Ovary (tissue), 9 donors: ENCODE data around the gene MMD. TPM values are rescaled to one million over a fixed set of nuclear protein-coding genes. Genes with fewer than 3 reads are reported as not detected.

Source experiments
- DNase-seq, 5 donors: peaks; one replicate each; pipeline ENCODE4 v3.0.0-alpha.2; 2019 to 2020
- H3K27ac ChIP-seq, 2 donors: fragments of 200-600 bp; one replicate each; pipeline versions ENCODE4 v1.5.1 to v1.8.0; 2019 to 2022
- H3K27me3 ChIP-seq: fragments of 200-600 bp; one replicate; pipeline ENCODE4 v1.8.0; 2022
- H3K36me3 ChIP-seq: fragments of 200-600 bp; sonication (generic); one replicate; pipeline ENCODE4 v1.5.1; 2019
- H3K4me1 ChIP-seq: one replicate; pipeline ENCODE4 v1.8.1; 2013; ENCODE audit warnings: mild to moderate bottlenecking, moderate library complexity; ENCODE audit not compliant: insufficient read depth
- H3K4me3 ChIP-seq: fragments of 200-600 bp; sonication (generic); one replicate; pipeline ENCODE4 v1.5.1; 2017
- H3K9me3 ChIP-seq, 2 donors: fragments of 200-600 bp in 1 of 2; sonication (generic) in 1 of 2; one replicate each; pipeline versions ENCODE4 v1.5.1 to v1.8.1; 2013 to 2019; ENCODE audit warnings: mild to moderate bottlenecking in 1 of 2, moderate library complexity in 1 of 2
- CTCF ChIP-seq, 3 donors: fragments of 450-650 bp in 2 of 3; fragments of 200-600 bp in 1 of 3; IDR thresholded peaks; one replicate each; pipeline versions ENCODE4 v1.5.1 to v1.8.0; 2016 to 2022; ENCODE audit warnings: antibody characterized with exemption in 3 of 3, mild to moderate bottlenecking in 1 of 3
- EP300 ChIP-seq: sonication (generic); formaldehyde crosslinking; IDR thresholded peaks from one replicate; pipeline ENCODE4 v1.6.1; 2017; ENCODE audit warnings: antibody characterized with exemption
- POLR2A ChIP-seq: fragments of 450-650 bp; IDR thresholded peaks from one replicate; pipeline ENCODE4 v1.6.1; 2017; ENCODE audit warnings: antibody characterized with exemption, mild to moderate bottlenecking, moderate library complexity
- WGBS, 3 donors: extraction: QIAGEN DNeasy Blood & Tissue Kit in 1 of 3; methylation state at CpG; one replicate each; pipeline versions ENCODE4 v1.1.5 to v1.1.7; 2013 to 2017; 5-methylcytosine and 5-hydroxymethylcytosine counted together
- intact Hi-C, 4 donors: fragments of 100-400 bp; cut with DNase I; formaldehyde crosslinking; loops; one replicate each; pipeline versions ENCODE4 v1.11.0 to v1.15.1; 2022 to 2023
- polyA plus RNA-seq, 2 donors: library from polyadenylated mRNA; stranded (reverse); fragments of 200-250 nt in 1 of 2; fragments of 350-450 nt in 1 of 2; fragmentation: Illumina TruSeq in 1 of 2; extraction: RNeasy Lipid Tissue Mini Kit (QIAGEN cat#74804) in 1 of 2; gene quantifications; one replicate each; pipeline ENCODE4 v1.2.3, GENCODE V29; 2013 to 2014
- total RNA-seq, 7 donors: library from RNA; depleted of rRNA in 2 of 7; stranded (reverse); fragments of >200 nt in 2 of 7; fragmentation: NEBNext Ultra II Directional in 3 of 7; extraction: Animal tissue kit (Norgen Biotek cat#: 25700) in 3 of 7; gene quantifications; one replicate each; pipeline versions ENCODE4 v1.1.0 to v1.2.4, GENCODE V29; 2016 to 2023
- donor health status: DM: no; HTN: no; CAD: no; lungs with moderate emphysema.
- donor health status: DM: no; HTN: no; CAD: no.
- donor health status: Bipolar disorder and iron deficiency.
- donor health status: DM: yes; HTN: yes; CAD: no.
- donor health status: DM: no; HTN: no; CAD: no.
- donor health status: DM: yes; HTN: yes; CAD: no.

The MMD gene
- total and polyA plus RNA-seq, 9 donors, result 5.0 to 11.0 (median 6.7) TPM

GRCh38 chr17:55435408-55435807 is 13.8 kb upstream of the MMD start:
- WGBS, 3 donors, result 79 to 92% (median 85%) methylated on average over 4 of the region's 4 CpGs
- TF ChIP-seq EP300, result no peak
- TF ChIP-seq POLR2A, result no peak
- no peak for TF ChIP-seq CTCF (IDR thresholded peaks at IDR 0.05)
- no peak for DNase-seq
- Histone ChIP-seq H3K27me3 (no peaks in the 10 kb centered on the region), H3K27ac (no peak overlapping the region), H3K9me3 (no peaks in the 10 kb centered on the region), H3K4me3 (no peak overlapping the region), H3K36me3 (no peaks in the 10 kb centered on the region), H3K4me1 (no peaks in the 10 kb centered on the region)
- intact Hi-C loops, result no loop called here

GRCh38 chr17:55434721-55435120 is 13.1 kb upstream of the MMD start:
- WGBS, 3 donors, result 80 to 91% (median 84%) methylated on average over 1 of the region's 1 CpG
- H3K9me3 ChIP-seq, result no peaks in the 10 kb centered on the region
- intact Hi-C loops, result no loop called here
- DNase-seq, result no peak
- H3K4me3 ChIP-seq, result no peak overlapping the region
- no peaks in the 10 kb centered on the region for H3K4me1 ChIP-seq
- TF ChIP-seq POLR2A, result no peak
- TF ChIP-seq EP300, result no peak
- no peak for TF ChIP-seq CTCF (IDR thresholded peaks at IDR 0.05)
- no peaks in the 10 kb centered on the region for H3K27me3 ChIP-seq
- H3K36me3 ChIP-seq, result no peaks in the 10 kb centered on the region
- H3K27ac ChIP-seq, result no peak overlapping the region

GRCh38 chr17:55433629-55434422 is 12.2 kb upstream of the MMD start:
- TF ChIP-seq POLR2A (no peak), CTCF (IDR thresholded peaks at IDR 0.05) (no peak), EP300 (no peak)
- WGBS, 3 donors, result 54 to 70% (median 62%) methylated on average over 7 of the region's 7 CpGs
- no peaks in the 10 kb centered on the region for H3K9me3 ChIP-seq
- no peaks in the 10 kb centered on the region for H3K36me3 ChIP-seq
- no peaks in the 10 kb centered on the region for H3K4me1 ChIP-seq
- H3K27ac ChIP-seq, result no peak overlapping the region
- no peak for DNase-seq
- intact Hi-C loops, result no loop called here
- H3K27me3 ChIP-seq, result no peaks in the 10 kb centered on the region
- H3K4me3 ChIP-seq, result no peak overlapping the region

GRCh38 chr17:55433029-55433628 is 11.5 kb upstream of the MMD start:
- WGBS, 3 donors, result 63 to 73% (median 65%) methylated on average over 7 of the region's 7 CpGs
- Histone ChIP-seq H3K9me3 (no peaks in the 10 kb centered on the region), H3K27ac (no peak overlapping the region), H3K36me3 (no peaks in the 10 kb centered on the region), H3K4me1 (no peaks in the 10 kb centered on the region), H3K4me3 (no peak overlapping the region), H3K27me3 (no peaks in the 10 kb centered on the region)
- no peak for TF ChIP-seq CTCF (IDR thresholded peaks at IDR 0.05)
- TF ChIP-seq EP300, result no peak
- no peak for TF ChIP-seq POLR2A
- no peak for DNase-seq
- intact Hi-C loops, result no loop called here
